ENCODE results near the gene TMEM179.

- TF ChIP-seq CTCF (IDR thresholded peaks at IDR 0.05): no peak
- TF ChIP-seq POLR2AphosphoS5 (IDR thresholded peaks at IDR 0.05; ENCODE audit: low read depth, low read length): no peak
- TF ChIP-seq SIN3A (IDR thresholded peaks at IDR 0.05; ENCODE audit: borderline replicate concordance, insufficient read depth, low read depth, low read length): no peak
- TF ChIP-seq, protein P1, sequence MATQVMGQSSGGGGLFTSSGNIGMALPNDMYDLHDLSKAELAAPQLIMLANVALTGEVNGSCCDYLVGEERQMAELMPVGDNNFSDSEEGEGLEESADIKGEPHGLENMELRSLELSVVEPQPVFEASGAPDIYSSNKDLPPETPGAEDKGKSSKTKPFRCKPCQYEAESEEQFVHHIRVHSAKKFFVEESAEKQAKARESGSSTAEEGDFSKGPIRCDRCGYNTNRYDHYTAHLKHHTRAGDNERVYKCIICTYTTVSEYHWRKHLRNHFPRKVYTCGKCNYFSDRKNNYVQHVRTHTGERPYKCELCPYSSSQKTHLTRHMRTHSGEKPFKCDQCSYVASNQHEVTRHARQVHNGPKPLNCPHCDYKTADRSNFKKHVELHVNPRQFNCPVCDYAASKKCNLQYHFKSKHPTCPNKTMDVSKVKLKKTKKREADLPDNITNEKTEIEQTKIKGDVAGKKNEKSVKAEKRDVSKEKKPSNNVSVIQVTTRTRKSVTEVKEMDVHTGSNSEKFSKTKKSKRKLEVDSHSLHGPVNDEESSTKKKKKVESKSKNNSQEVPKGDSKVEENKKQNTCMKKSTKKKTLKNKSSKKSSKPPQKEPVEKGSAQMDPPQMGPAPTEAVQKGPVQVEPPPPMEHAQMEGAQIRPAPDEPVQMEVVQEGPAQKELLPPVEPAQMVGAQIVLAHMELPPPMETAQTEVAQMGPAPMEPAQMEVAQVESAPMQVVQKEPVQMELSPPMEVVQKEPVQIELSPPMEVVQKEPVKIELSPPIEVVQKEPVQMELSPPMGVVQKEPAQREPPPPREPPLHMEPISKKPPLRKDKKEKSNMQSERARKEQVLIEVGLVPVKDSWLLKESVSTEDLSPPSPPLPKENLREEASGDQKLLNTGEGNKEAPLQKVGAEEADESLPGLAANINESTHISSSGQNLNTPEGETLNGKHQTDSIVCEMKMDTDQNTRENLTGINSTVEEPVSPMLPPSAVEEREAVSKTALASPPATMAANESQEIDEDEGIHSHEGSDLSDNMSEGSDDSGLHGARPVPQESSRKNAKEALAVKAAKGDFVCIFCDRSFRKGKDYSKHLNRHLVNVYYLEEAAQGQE (IDR thresholded peaks at IDR 0.05; ENCODE audit: insufficient read depth in 1 of 2, low read depth in 2 of 2, low read length in 1 of 2): no peak
- TF ChIP-seq TCF7L2 (IDR thresholded peaks at IDR 0.05; ENCODE audit: low read depth, low read length): no peak
Measured at GRCh38 chr14:104582662-104583061, 21.9 kb downstream of the TMEM179 start.
